Heart left ventricle (tissue), 16 donors: ENCODE measurements around the gene PHF2. TPM values are rescaled to one million over a fixed set of nuclear protein-coding genes. Genes with fewer than 3 reads are reported as not detected.

ENCODE experiments used
- ATAC-seq, 4 donors: fragments of 200-7000 bp; cut with Tn5 transposase; one replicate each; pipeline ENCODE4 v1.9.1; 2020 to 2022; ENCODE audit warnings: moderate library complexity in 4 of 4, mild to moderate bottlenecking in 3 of 4, moderate number of reproducible peaks in 1 of 4
- DNase-seq, 5 donors: peaks; one replicate each; pipeline ENCODE4 v3.0.0-alpha.2; 2020
- H3K27ac ChIP-seq, 12 donors: fragments of 200-600 bp; sonication (generic) in 4 of 12; one replicate each; pipeline versions ENCODE4 v1.5.0 to v1.8.0; 2016 to 2022; ENCODE audit warnings: mild to moderate bottlenecking in 2 of 12
- H3K27me3 ChIP-seq, 9 donors: fragments of 200-600 bp; sonication (generic) in 2 of 9; one replicate each; pipeline versions ENCODE4 v1.5.1 to v1.8.0; 2016 to 2022; ENCODE audit warnings: mild to moderate bottlenecking in 3 of 9
- H3K36me3 ChIP-seq, 9 donors: fragments of 200-600 bp; sonication (generic) in 2 of 9; one replicate each; pipeline versions ENCODE4 v1.5.0 to v1.8.0; 2018 to 2022; ENCODE audit warnings: mild to moderate bottlenecking in 2 of 9
- H3K4me1 ChIP-seq, 12 donors: fragments of 200-600 bp; sonication (generic) in 4 of 12; one replicate each; pipeline versions ENCODE4 v1.5.0 to v1.8.0; 2016 to 2022; ENCODE audit warnings: mild to moderate bottlenecking in 3 of 12
- H3K4me3 ChIP-seq, 12 donors: fragments of 200-600 bp; sonication (generic) in 4 of 12; one replicate each; pipeline versions ENCODE4 v1.5.0 to v1.8.0; 2017 to 2022; ENCODE audit warnings: mild to moderate bottlenecking in 9 of 12, moderate library complexity in 4 of 12
- H3K9me3 ChIP-seq, 12 donors: fragments of 200-600 bp; sonication (generic) in 4 of 12; one replicate each; pipeline versions ENCODE4 v1.5.0 to v1.8.0; 2016 to 2022; ENCODE audit warnings: mild to moderate bottlenecking in 1 of 12
- CTCF ChIP-seq, 12 donors: fragments of 200-600 bp; sonication (generic) in 4 of 12; IDR thresholded peaks; one replicate each; pipeline versions ENCODE4 v1.5.0 to v1.8.0; 2018 to 2022; ENCODE audit warnings: antibody characterized with exemption in 12 of 12, mild to moderate bottlenecking in 5 of 12
- POLR2A ChIP-seq, 2 donors: fragments of 450-650 bp; IDR thresholded peaks; one replicate each; pipeline ENCODE4 v1.6.1; 2017; ENCODE audit warnings: antibody characterized with exemption in 2 of 2, mild to moderate bottlenecking in 2 of 2, moderate library complexity in 2 of 2
- WGBS, 4 donors: extraction: QIAGEN DNeasy Blood & Tissue Kit in 2 of 4; methylation state at CpG; one replicate each; pipeline versions ENCODE4 v1.1.5 to v1.1.7; 2013 to 2018; 5-methylcytosine and 5-hydroxymethylcytosine counted together
- intact Hi-C, 10 donors: fragments of 100-400 bp; cut with DNase I; formaldehyde crosslinking; loops; one replicate each; pipeline versions ENCODE4 v1.11.1 to v1.14.2; 2022
- polyA plus RNA-seq, 2 donors: library from polyadenylated mRNA; stranded (reverse); fragments of 200-250 nt; gene quantifications; one replicate each; pipeline ENCODE4 v1.2.3, GENCODE V29; 2013
- total RNA-seq, 9 donors: library from RNA; depleted of rRNA in 2 of 9; stranded (reverse); fragments of >200 nt in 2 of 9; fragmentation: NEBNext Ultra II Directional in 3 of 9; extraction: Animal tissue kit (Norgen Biotek cat#: 25700) in 3 of 9; gene quantifications; one replicate each; pipeline versions ENCODE4 v1.1.0 to v1.2.4, GENCODE V29; 2016 to 2023
- donor health status: ischemic (EF 13 %, LVEDD 7.1; RV severe dilation, severe dysfunction).
- donor health status: healthy with polysubstance abuse.
- donor health status: DM: no; HTN: yes; CAD: no.
- donor health status: DM: no; HTN: no; CAD: no.
- donor health status: ischemic (EF 25% LVEDD 6.9; RV normal size, moderate dysfunction).
- donor health status: ischemic (EF 25% LVEDD 5.7; RV mildly dilated, moderate dysfunction).
- donor health status: healthy.
- donor health status: DM: yes; HTN: yes; CAD: no.
- donor health status: ischemic (EF 35%, LVEDD 5.7; RV mildly dilated, moderate dysfunction).
- donor health status: nonischemic (EF 11% LVEDD 7.7; RV severe dilation, severe dysfunction).
- donor health status: DM: yes; HTN: yes; CAD: no.
- donor health status: PGD.
- donor health status: ischemic (EF 29% LVEDD 5.4; RV normal size, mild dysfunction).
- donor health status: nonischemic (EF 23%, LVEDD 6.1; RV moderate dilation, normal function).

PHF2 gene
- total and polyA plus RNA-seq, 11 donors = 18.8 to 37.2 (median 22.1) TPM

DNA sequence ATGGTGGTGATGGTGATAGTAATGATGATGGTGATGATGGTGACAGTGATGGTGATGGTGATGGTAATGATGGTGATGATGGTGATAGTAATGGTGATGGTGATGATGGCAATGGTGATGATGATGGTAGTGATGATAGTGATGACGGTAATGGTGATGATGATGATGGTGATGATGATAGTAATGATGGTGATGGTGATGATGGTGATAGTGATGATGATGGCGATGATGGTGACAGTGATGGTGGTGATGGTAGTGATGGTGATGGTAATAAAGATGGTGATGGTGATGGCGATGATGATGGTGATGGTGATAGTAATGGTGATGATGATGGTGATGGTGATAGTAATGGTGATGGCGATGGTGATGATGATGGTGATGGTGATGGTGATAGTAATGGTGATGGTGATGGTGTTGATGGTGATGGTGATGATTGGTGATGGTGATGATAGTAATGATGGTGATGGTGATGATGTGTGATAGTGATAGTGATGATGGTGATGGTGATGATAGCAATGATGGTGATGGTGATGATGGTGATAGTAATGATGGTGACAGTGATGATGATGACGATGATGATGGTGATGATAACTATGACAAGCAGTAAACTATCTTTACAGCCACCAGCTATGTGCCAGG is 38.6 kb downstream of the PHF2 start:
- WGBS, 4 donors = 85 to 90% (median 88%) methylated on average over 5 of the region's 5 CpGs
- Histone ChIP-seq H3K36me3 (no peaks in the 10 kb centered on the region), H3K27me3 (no peaks in the 10 kb centered on the region), H3K27ac (no peak overlapping the region), H3K4me1 (peaks cover 0 to 39% (median 22%) of the 10 kb centered on the region in 12 donors), H3K4me3 (no peak overlapping the region), H3K9me3 (peaks cover 0 to 12% (median 7%) of the 10 kb centered on the region in 12 donors)
- TF ChIP-seq CTCF (IDR thresholded peaks at IDR 0.05) (no peak), POLR2A (IDR thresholded peaks at IDR 0.05) (no peak)
- no peak for DNase-seq
- intact Hi-C loops = no loop called here
- ATAC-seq = no peak

DNA sequence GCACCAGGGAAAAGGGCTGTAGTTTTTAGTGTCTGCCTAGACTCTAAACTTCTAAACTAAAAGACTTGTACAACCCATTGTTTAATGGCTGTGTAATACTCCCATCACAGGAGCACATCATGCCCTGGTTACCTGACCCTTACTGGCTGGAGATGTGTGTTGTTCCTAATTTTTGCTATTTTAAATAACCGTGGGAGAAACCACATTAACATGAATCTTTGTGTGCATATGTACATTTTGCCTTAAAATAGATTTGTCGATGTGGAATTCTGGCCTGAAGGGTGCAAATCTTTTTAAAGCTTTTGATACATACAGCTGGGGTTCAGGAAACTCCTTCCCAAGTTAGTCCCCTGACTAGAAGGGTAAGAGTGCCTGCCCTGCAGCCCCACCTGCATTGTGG is 39.7 kb downstream of the PHF2 start:
- peaks cover 0 to 1% (median 0%) of the 10 kb centered on the region in 12 donors for H3K9me3 ChIP-seq
- intact Hi-C loops = no loop called here
- no peaks in the 10 kb centered on the region for H3K27me3 ChIP-seq
- no peak overlapping the region for H3K27ac ChIP-seq
- peaks cover 0 to 50% (median 27%) of the 10 kb centered on the region in 12 donors for H3K4me1 ChIP-seq
- H3K4me3 ChIP-seq = no peak overlapping the region
- DNase-seq (no peak), ATAC-seq (no peak)
- WGBS, 4 donors = 90 to 94% (median 91%) methylated on average over 2 of the region's 2 CpGs
- no peaks in the 10 kb centered on the region for H3K36me3 ChIP-seq
- TF ChIP-seq CTCF (IDR thresholded peaks at IDR 0.05) = no peak
- no peak for TF ChIP-seq POLR2A (IDR thresholded peaks at IDR 0.05)

DNA sequence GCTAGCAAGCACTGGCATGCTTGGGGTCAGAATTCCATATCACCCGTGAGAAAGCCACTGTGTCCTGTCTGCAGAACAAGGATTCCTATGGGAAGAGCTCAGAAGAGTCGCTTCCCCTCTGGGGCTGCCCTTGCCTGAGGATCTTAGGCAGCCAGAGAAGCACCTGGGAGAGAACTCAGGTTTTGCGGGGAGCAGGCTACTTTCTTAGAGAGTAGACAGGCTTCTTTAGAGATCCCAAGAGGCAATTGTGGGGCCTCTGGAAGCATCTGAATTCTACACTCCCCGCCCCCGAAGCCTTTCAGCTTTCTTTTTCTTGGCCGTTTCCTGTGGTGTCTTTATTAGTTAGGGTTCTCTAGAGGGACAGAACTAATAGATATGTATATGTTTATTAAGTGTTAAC is 40.9 kb downstream of the PHF2 start:
- intact Hi-C loops = no loop called here
- WGBS, 4 donors = 45 to 70% (median 60%) methylated on average over 6 of the region's 6 CpGs
- Histone ChIP-seq H3K4me3 (no peak overlapping the region), H3K27me3 (no peaks in the 10 kb centered on the region), H3K27ac (no peak overlapping the region), H3K9me3 (no peaks in the 10 kb centered on the region), H3K4me1 (peaks cover 0 to 59% (median 22%) of the 10 kb centered on the region in 12 donors), H3K36me3 (no peaks in the 10 kb centered on the region)
- TF ChIP-seq POLR2A (IDR thresholded peaks at IDR 0.05) = no peak
- TF ChIP-seq CTCF (IDR thresholded peaks at IDR 0.05) = no peak
- DNase-seq = no peak
- ATAC-seq = no peak

- Histone ChIP-seq H3K27me3 (no peaks in the 10 kb centered on the region), H3K36me3 (no peaks in the 10 kb centered on the region), H3K4me3 (no peak overlapping the region), H3K4me1 (peaks cover 0 to 59% (median 13%) of the 10 kb centered on the region in 12 donors), H3K27ac (no peak overlapping the region), H3K9me3 (no peaks in the 10 kb centered on the region)
- ATAC-seq = no peak
- no peak for DNase-seq
- TF ChIP-seq POLR2A (IDR thresholded peaks at IDR 0.05) (no peak), CTCF (IDR thresholded peaks at IDR 0.05) (no peak)
- intact Hi-C loops = no loop called here
- WGBS, 4 donors = 86 to 93% (median 92%) methylated on average over 7 to 19 of the region's 19 CpGs
Observed at GRCh38 chr9:93619272-93619775, 42.9 kb downstream of the PHF2 start.
